ENCODE data around the gene ZNF467. TPM values are rescaled to one million over a fixed set of nuclear protein-coding genes. Genes with fewer than 3 reads are reported as not detected.

ZNF467 gene
- polyA plus RNA-seq, 1 experiment, result 0.14 TPM

- peaks cover 3% of the 10 kb centered on the region for H3K27me3 ChIP-seq (ENCODE audit: control insufficient read depth, insufficient read depth, low read length)
- H3K9me3 ChIP-seq (ENCODE audit: control insufficient read depth, insufficient read depth, low read length), result no peaks in the 10 kb centered on the region
- ChIA-PET POLR2A (no interaction called here), CTCF (no interaction called here)
- no peak for TF ChIP-seq CTCF (IDR thresholded peaks at IDR 0.05; ENCODE audit: low read depth, low read length)
- no peak overlapping the region for H3K4me3 ChIP-seq (ENCODE audit: low read depth, low read length)
- no peak for DNase-seq (ENCODE audit: low read depth, low spot score)
- no peak overlapping the region for H3K27ac ChIP-seq (ENCODE audit: low read depth, low read length)
These were observed 39.2 kb downstream of the ZNF467 start for GRCh38 chr7:149733924-149734790.

GRCh38 chr7:149733131-149733923 lies 40.1 kb downstream of the ZNF467 start:
- Histone ChIP-seq H3K27ac (ENCODE audit: low read depth, low read length) (no peak overlapping the region), H3K27me3 (ENCODE audit: control insufficient read depth, insufficient read depth, low read length) (peaks cover 3% of the 10 kb centered on the region), H3K4me3 (ENCODE audit: low read depth, low read length) (no peak overlapping the region), H3K9me3 (ENCODE audit: control insufficient read depth, insufficient read depth, low read length) (no peaks in the 10 kb centered on the region)
- ChIA-PET POLR2A (no interaction called here), CTCF (no interaction called here)
- no peak for TF ChIP-seq CTCF (IDR thresholded peaks at IDR 0.05; ENCODE audit: low read depth, low read length)
- no peak for DNase-seq (ENCODE audit: low read depth, low spot score)

GRCh38 chr7:149732611-149733010 lies 40.8 kb downstream of the ZNF467 start:
- TF ChIP-seq CTCF (IDR thresholded peaks at IDR 0.05; ENCODE audit: low read depth, low read length), result no peak
- peaks cover 3% of the 10 kb centered on the region for H3K27me3 ChIP-seq (ENCODE audit: control insufficient read depth, insufficient read depth, low read length)
- CTCF ChIA-PET, result no interaction called here
- DNase-seq (ENCODE audit: low read depth, low spot score), result no peak
- no peak overlapping the region for H3K27ac ChIP-seq (ENCODE audit: low read depth, low read length)
- H3K9me3 ChIP-seq (ENCODE audit: control insufficient read depth, insufficient read depth, low read length), result no peaks in the 10 kb centered on the region
- H3K4me3 ChIP-seq (ENCODE audit: low read depth, low read length), result no peak overlapping the region
- POLR2A ChIA-PET, result no interaction called here

GRCh38 chr7:149732111-149732561 lies 41.3 kb downstream of the ZNF467 start:
- Histone ChIP-seq H3K4me3 (ENCODE audit: low read depth, low read length) (no peak overlapping the region), H3K27me3 (ENCODE audit: control insufficient read depth, insufficient read depth, low read length) (peaks cover 3% of the 10 kb centered on the region), H3K9me3 (ENCODE audit: control insufficient read depth, insufficient read depth, low read length) (no peaks in the 10 kb centered on the region), H3K27ac (ENCODE audit: low read depth, low read length) (no peak overlapping the region)
- DNase-seq (ENCODE audit: low read depth, low spot score), result no peak
- CTCF ChIA-PET, result interaction anchor here (1.7 kb wide), 1 partner anchor 10 kb away, joined by 5 read pairs; no protein-coding TSS in a partner anchor
- TF ChIP-seq CTCF (IDR thresholded peaks at IDR 0.05; ENCODE audit: low read depth, low read length), result no peak
- POLR2A ChIA-PET, result no interaction called here
